ENCODE results near the gene ORAI2.
"Not testable (repeated sequence)": the region's sequence is repeated elsewhere in the genome, so short reads cannot be mapped to it uniquely, and the experiment has no call there.

Gene ORAI2

DNA sequence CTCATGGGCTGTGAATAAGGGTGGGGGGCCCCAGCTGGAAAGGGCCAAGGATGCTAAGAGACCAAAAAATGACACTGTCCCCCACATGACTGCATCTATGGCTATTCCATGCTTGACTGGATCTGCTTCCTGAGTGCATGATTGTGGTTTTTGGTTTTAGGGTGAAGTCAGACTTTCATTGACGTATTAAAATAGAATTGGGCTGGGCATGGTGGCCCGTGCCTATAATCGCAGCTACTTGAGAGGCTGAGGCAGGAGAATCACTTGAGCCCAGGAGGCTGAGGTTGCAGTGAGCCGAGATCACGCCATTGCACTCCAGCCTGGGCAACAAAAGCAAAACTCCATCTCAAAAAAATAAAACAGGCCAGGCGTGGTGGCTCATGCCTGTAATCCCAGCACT, 24.8 kb upstream of the ORAI2 start:
- not testable (repeated sequence) for DNase-seq

GRCh38 chr7:102409340-102409739, 24.0 kb upstream of the ORAI2 start:
- Mint-ChIP-seq H3K9me3 (peaks cover 0 to 6% of the 10 kb centered on the region in 2 donors), H3K4me3 (no peak overlapping the region), H3K4me1 (peaks cover 11% of the 10 kb centered on the region), H3K27ac (peak overlapping the region in 1 of 2 donors; percentile 77), H3K27me3 (no peaks in the 10 kb centered on the region)
- no peak for ATAC-seq
- DNase-seq: no peak

More for the DNA sequence above, 24.8 kb upstream of the ORAI2 start:
- H3K27ac Mint-ChIP-seq, H3K4me3 Mint-ChIP-seq, ATAC-seq, H3K27me3 Mint-ChIP-seq, H3K9me3 Mint-ChIP-seq: not testable (repeated sequence)
- peaks cover 12% of the 10 kb centered on the region for H3K4me1 Mint-ChIP-seq

DNA sequence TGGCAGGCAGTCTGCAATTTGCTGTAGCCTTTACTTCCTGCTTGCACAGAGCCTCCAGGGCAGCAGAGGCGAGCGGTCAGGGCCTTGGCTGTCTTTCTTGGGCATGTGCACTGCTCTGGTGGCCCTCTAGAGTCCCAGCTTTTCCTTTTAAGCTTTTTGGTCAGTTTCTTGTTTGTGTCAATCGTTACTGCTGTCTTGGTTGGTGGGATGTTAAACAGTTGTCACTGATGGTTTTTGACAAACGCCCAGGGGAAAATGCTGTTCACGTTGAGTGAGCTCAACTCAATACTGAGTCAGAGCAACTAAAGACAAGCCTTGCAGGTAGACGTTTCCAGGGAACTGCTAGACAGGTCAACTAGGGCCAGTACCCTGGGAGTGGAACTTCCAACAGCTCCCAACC, 23.3 kb upstream of the ORAI2 start:
- peaks cover 0 to 6% of the 10 kb centered on the region in 2 donors for H3K9me3 Mint-ChIP-seq
- peak overlapping the region; percentile 69 to 77 for H3K27ac Mint-ChIP-seq
- peaks cover 15% of the 10 kb centered on the region for H3K4me1 Mint-ChIP-seq
- H3K4me3 Mint-ChIP-seq: no peak overlapping the region
- ATAC-seq (no peak), DNase-seq (no peak)
- no peaks in the 10 kb centered on the region for H3K27me3 Mint-ChIP-seq

- Mint-ChIP-seq H3K27me3 (no peaks in the 10 kb centered on the region), H3K9me3 (peaks cover 0 to 6% of the 10 kb centered on the region in 2 donors), H3K4me1 (peaks cover 23% of the 10 kb centered on the region), H3K4me3 (no peak overlapping the region), H3K27ac (peak overlapping the region in 1 of 2 donors; percentile 12)
- DNase-seq (no peak), ATAC-seq (no peak)
Observed at GRCh38 chr7:102410918-102411317, 22.5 kb upstream of the ORAI2 start.

DNA sequence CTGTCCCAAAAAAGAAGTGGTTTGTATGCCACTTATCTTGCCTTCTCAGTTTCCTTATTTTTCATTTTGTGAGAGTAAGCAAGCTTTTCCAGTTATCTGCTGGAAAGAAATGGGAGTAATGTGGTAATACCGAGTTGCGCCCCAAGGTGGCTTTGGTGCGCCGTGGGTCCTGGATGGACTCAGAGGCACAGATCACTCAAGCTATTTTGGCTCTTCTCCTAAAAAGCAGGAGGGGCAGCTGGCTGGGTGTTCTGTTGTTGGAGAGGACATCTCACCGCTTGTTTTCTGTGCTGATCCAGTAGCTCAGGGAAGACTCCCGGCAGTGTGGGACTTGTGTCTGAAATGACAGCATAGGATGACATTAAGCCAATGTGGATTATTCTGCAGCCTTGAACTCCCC, 20.8 kb upstream of the ORAI2 start:
- DNase-seq (no peak), ATAC-seq (no peak)
- H3K4me3 Mint-ChIP-seq: no peak overlapping the region
- peaks cover 39% of the 10 kb centered on the region for H3K4me1 Mint-ChIP-seq
- H3K9me3 Mint-ChIP-seq: peaks cover 0 to 6% of the 10 kb centered on the region in 2 donors
- no peaks in the 10 kb centered on the region for H3K27me3 Mint-ChIP-seq
- H3K27ac Mint-ChIP-seq: no peak overlapping the region

DNA sequence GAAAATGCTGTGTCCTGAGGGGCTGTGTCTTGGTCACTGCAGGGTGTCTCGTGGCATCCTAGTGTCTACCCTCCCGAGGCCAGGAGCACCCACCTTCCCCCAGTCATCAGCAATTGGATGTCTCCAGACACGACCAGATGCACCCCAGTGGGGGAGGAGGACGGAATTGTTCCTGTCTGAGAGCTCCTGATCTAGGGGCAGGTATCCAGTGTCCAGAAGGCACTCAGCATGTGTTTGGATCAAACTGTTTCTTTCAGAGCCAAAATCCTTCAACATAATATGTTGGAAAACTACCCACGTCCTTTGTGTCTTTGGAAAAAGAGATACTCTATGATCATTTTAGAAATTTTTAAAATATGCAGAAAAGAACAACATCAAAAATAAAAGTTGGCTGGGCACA, 20.3 kb upstream of the ORAI2 start:
- H3K4me1 Mint-ChIP-seq: peaks cover 45% of the 10 kb centered on the region
- ATAC-seq (no peak), DNase-seq (no peak)
- no peak overlapping the region for H3K4me3 Mint-ChIP-seq
- no peak overlapping the region for H3K27ac Mint-ChIP-seq
- H3K9me3 Mint-ChIP-seq: peaks cover 0 to 6% of the 10 kb centered on the region in 2 donors
- no peaks in the 10 kb centered on the region for H3K27me3 Mint-ChIP-seq

- H3K9me3 Mint-ChIP-seq: peaks cover 0 to 6% of the 10 kb centered on the region in 2 donors
- H3K27me3 Mint-ChIP-seq: no peaks in the 10 kb centered on the region
- peaks cover 50% of the 10 kb centered on the region for H3K4me1 Mint-ChIP-seq
- H3K4me3 Mint-ChIP-seq: no peak overlapping the region
- DNase-seq (no peak), ATAC-seq (no peak)
- H3K27ac Mint-ChIP-seq: peak overlapping the region in 1 of 2 donors; percentile 65
Observed at GRCh38 chr7:102413611-102414010, 19.8 kb upstream of the ORAI2 start.

DNA sequence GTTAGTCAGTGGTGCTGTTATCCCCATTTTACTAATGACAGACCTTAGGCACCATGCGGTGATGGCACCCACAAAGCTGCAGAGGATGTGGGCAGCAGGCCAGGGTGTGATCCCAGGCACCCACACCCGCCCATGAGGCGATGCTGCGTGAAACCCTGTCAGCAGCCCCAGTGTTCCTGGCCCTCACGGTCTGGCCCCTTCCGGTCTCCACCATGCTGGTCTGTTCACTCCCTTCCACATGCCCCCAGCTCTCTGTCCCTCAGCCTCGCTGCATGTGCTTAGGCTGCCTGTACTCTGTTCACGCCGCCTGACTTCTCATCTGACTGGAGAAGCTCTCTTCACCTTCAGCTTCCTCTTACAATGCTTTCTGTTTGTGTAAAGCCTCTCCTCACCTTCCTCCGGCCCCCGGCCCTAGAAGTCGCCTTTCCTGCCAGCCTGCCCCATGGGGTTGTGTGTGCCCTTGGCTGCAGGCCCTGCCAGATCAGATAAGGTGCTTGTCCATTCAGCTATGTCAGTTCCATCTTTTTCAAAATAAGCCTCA, 17.6 kb upstream of the ORAI2 start:
- no peaks in the 10 kb centered on the region for H3K9me3 Mint-ChIP-seq
- H3K27me3 Mint-ChIP-seq: no peaks in the 10 kb centered on the region
- peak; percentile 94 for ATAC-seq
- H3K4me3 Mint-ChIP-seq: peak overlapping the region; percentile 84 to 85
- DNase-seq: peak; percentile 60 to 87
- peaks cover 67% of the 10 kb centered on the region for H3K4me1 Mint-ChIP-seq
- H3K27ac Mint-ChIP-seq: peak overlapping the region; percentile 94 to 95

DNA sequence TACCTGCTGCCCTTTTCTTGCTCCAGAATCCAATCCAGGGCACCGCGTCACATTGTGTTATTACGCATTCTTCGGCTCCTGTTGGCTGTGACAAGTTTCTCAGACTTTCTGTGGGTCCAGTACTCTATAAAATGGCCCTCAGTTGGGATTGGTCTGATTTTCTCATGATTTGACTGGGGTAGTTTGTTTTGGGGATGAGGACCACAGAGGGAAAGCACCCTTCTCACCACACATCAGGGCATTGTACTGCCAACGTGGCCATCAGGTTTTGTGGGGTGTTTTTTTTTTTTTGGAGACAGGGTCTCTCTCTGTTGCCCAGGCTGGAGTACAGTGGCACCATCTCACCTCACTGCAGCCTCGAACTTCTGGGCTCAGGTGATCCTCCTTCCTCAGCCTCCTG, 17.0 kb upstream of the ORAI2 start:
- Mint-ChIP-seq H3K4me1 (peaks cover 73% of the 10 kb centered on the region), H3K27me3 (no peaks in the 10 kb centered on the region), H3K9me3 (no peaks in the 10 kb centered on the region), H3K4me3 (peak overlapping the region; percentile 84 to 85), H3K27ac (peak overlapping the region; percentile 94 to 95)
- DNase-seq (no peak), ATAC-seq (peak; percentile 39)

DNA sequence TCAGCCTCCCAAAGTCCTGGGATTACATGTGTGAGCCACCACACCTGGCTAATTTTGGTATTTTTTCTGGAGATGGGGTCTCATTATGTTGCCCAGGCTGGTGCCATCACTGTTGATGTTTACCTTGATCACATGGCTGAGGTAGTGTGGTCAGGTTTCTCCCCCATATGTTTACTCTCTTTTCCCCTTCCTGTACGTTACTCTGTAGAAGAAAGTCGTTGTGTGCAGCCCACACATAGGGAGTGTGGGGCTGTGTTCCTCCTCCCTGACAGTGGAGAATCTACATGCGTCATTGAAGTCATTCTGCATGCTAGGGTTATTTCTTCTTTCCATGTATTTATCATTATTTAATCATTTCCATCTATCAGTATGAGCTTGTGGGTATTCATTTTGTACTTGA, 16.3 kb upstream of the ORAI2 start:
- Mint-ChIP-seq H3K9me3 (no peaks in the 10 kb centered on the region), H3K4me1 (peaks cover 75% of the 10 kb centered on the region), H3K27ac (peak overlapping the region; percentile 30 to 32), H3K27me3 (no peaks in the 10 kb centered on the region), H3K4me3 (peak overlapping the region; percentile 52 to 85)
- no peak for DNase-seq
- peak; percentile 55 for ATAC-seq

- H3K4me3 Mint-ChIP-seq: no peak overlapping the region
Observed at GRCh38 chr7:102418592-102418991, 14.8 kb upstream of the ORAI2 start.

DNA sequence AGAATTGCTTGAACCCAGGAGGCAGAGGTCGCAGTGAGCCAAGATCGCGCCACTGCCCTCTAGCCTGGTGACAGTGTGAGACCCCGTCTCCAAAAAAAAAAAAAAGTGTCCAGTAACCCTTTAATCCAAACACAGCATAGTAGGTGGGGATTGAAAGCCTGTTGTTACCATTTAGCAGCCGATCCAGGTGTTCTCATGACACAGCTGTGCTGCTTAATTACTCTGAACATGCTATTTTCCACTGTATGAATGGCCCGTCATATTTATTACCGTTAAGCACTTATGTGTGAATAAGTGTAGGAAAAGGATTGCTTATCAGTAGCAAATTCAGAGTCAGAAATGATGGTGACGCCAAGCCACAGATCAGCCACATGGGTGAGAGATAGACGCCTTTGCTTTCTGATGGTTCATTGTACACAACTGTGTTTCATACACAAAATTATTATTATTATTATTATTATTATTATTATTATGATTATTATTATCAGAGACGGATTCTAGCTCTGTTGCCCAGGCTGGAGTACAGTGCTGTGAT, 11.6 kb upstream of the ORAI2 start:
- H3K9me3 Mint-ChIP-seq: no peaks in the 10 kb centered on the region
- H3K27me3 Mint-ChIP-seq: no peaks in the 10 kb centered on the region
- no peak for DNase-seq
- H3K27ac Mint-ChIP-seq: no peak overlapping the region
- ATAC-seq: no peak
- H3K4me1 Mint-ChIP-seq: peaks cover 75% of the 10 kb centered on the region
- H3K4me3 Mint-ChIP-seq: no peak overlapping the region

More at GRCh38 chr7:102418592-102418991, 14.8 kb upstream of the ORAI2 start:
- Mint-ChIP-seq H3K27me3 (no peaks in the 10 kb centered on the region), H3K4me1 (peaks cover 68% of the 10 kb centered on the region), H3K9me3 (no peaks in the 10 kb centered on the region), H3K27ac (peak overlapping the region in 1 of 2 donors; percentile 58)
- DNase-seq: no peak
- peak; percentile 29 for ATAC-seq

DNA sequence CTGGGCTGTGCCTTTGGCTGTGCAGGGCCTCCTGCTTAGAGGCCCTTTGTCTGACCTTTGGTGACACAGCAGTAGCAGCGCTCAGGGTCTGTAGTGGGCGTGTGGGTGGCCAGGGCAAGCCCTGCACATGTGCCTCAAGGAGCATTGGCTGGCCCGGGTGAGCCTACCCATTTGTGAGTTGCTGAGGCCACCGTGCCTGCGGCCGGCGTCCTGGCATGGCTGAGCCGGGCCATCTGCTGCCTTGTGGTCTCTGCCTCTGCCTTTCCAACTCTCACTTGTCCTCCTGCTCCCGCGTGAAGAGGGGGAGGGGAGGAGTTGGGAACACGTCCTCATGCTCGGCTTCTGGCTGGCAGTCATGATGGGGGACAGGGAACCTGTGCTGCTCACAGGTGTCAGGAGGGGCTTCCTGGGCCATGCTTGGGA, 9.2 kb upstream of the ORAI2 start:
- ATAC-seq (no peak), DNase-seq (no peak)
- Mint-ChIP-seq H3K4me1 (peaks cover 78% of the 10 kb centered on the region), H3K27me3 (no peaks in the 10 kb centered on the region), H3K9me3 (no peaks in the 10 kb centered on the region), H3K4me3 (peak overlapping the region in 1 of 2 donors; percentile 50), H3K27ac (peak overlapping the region in 1 of 2 donors; percentile 92)

DNA sequence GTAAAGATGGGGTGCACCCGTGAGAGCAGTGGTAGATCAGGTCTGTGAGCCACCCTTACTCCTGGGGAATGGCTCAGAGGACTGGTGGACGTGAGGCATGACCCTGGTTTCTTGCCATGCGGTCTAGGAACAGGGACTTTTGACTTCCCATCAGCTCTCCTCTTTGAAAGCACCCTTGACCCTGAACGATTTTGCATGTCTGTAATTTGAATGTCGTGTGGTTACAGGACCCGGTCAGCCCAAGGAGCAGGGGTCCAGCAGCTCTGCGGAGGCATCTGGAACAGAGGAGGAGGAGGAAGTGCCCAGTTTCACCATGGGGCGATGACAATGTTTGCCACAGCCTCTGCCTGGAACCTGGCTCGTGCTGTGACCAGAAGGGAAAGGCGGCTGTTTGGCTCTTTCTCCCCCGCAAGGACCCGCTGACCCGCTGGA, 8.6 kb upstream of the ORAI2 start:
- Mint-ChIP-seq H3K9me3 (no peaks in the 10 kb centered on the region), H3K4me3 (peak overlapping the region; percentile 84 to 93), H3K27me3 (no peaks in the 10 kb centered on the region), H3K4me1 (peaks cover 79% of the 10 kb centered on the region), H3K27ac (peak overlapping the region; percentile 92 to 98)
- ATAC-seq (no peak), DNase-seq (no peak)

GRCh38 chr7:102425639-102426267, 7.6 kb upstream of the ORAI2 start:
- DNase-seq (peak; percentile 74 to 82), ATAC-seq (peak; percentile 83)
- peak overlapping the region; percentile 84 to 93 for H3K4me3 Mint-ChIP-seq
- H3K9me3 Mint-ChIP-seq: no peaks in the 10 kb centered on the region
- H3K27ac Mint-ChIP-seq: peak overlapping the region; percentile 98 to 99
- H3K27me3 Mint-ChIP-seq: no peaks in the 10 kb centered on the region
- H3K4me1 Mint-ChIP-seq: peaks cover 78% of the 10 kb centered on the region

GRCh38 chr7:102426268-102427018, 6.9 kb upstream of the ORAI2 start:
- peak overlapping the region; percentile 98 to 99 for H3K27ac Mint-ChIP-seq
- peak overlapping the region; percentile 84 to 93 for H3K4me3 Mint-ChIP-seq
- H3K4me1 Mint-ChIP-seq: peaks cover 78% of the 10 kb centered on the region
- H3K9me3 Mint-ChIP-seq: no peaks in the 10 kb centered on the region
- no peaks in the 10 kb centered on the region for H3K27me3 Mint-ChIP-seq
- ATAC-seq (peak; percentile 85), DNase-seq (peak; percentile 48 to 80)

All from stimulated activated naive CD8-positive, alpha-beta T cell treated with anti-CD3 and anti-CD28 coated beads, Interleukin-15, amount 100 ng/mL, for 72 hours (primary cell).